Cardiac muscle cell (in vitro differentiated cells and primary cell): ENCODE data around the gene GTF2IRD1. TPM values are rescaled to one million over a fixed set of nuclear protein-coding genes. Genes with fewer than 3 reads are reported as not detected.
"Not testable (repeated sequence)": the region's sequence is repeated elsewhere in the genome, so short reads cannot be mapped to it uniquely, and the experiment has no call there.

ENCODE experiments used
- DNase-seq, 2 donors: peaks; one replicate each; pipeline versions ENCODE4 v3.0.0 to v3.0.0-alpha.2; 2010 to 2017; ENCODE audit warnings: low read depth in 1 of 2, low spot score in 1 of 2
- H3K27ac ChIP-seq: fragments of 200-600 bp; sonication (generic); 2 replicates; pipeline ENCODE4 v1.5.1; 2016
- H3K27me3 ChIP-seq: fragments of 200-600 bp; sonication (generic); 2 replicates; pipeline ENCODE4 v1.6.0; 2016; ENCODE audit warnings: control low read depth
- H3K36me3 ChIP-seq: fragments of 200-600 bp; sonication (generic); 2 replicates; pipeline ENCODE4 v1.5.1; 2016; ENCODE audit warnings: control low read depth
- H3K4me1 ChIP-seq: fragments of 200-600 bp; sonication (generic); 2 replicates; pipeline ENCODE4 v1.8.1; 2017; ENCODE audit warnings: low read depth, mild to moderate bottlenecking, mixed run types
- H3K4me3 ChIP-seq: fragments of 200-600 bp; sonication (generic); 2 replicates; pipeline ENCODE4 v1.5.1; 2016; ENCODE audit warnings: mild to moderate bottlenecking
- H3K9me3 ChIP-seq: fragments of 200-600 bp; sonication (generic); 2 replicates; pipeline ENCODE4 v1.5.1; 2017; ENCODE audit warnings: low read depth, mild to moderate bottlenecking, control low read depth
- polyA plus RNA-seq: library from polyadenylated mRNA; unstranded; fragments of >200 nt; fragmentation: Nextera tagmentation; extraction: Ambion mirVana; gene quantifications from 2 replicates; pipeline ENCODE4 v1.2.1, GENCODE V29; 2016
- total RNA-seq: library from RNA; depleted of rRNA; stranded (reverse); fragments of >200 nt; gene quantifications from 2 replicates; pipeline ENCODE4 v1.2.3, GENCODE V29; 2016
- TF ChIP-seq, protein P1 (sequence below): IDR thresholded peaks from 2 replicates; pipeline ENCODE4 v1.5.1; 2012; ENCODE audit warnings: low read depth, mild to moderate bottlenecking, low read length

The GTF2IRD1 gene
- total and polyA plus RNA-seq, 2 experiments from 2014 or later, result 29.6 to 51.4 TPM

DNA sequence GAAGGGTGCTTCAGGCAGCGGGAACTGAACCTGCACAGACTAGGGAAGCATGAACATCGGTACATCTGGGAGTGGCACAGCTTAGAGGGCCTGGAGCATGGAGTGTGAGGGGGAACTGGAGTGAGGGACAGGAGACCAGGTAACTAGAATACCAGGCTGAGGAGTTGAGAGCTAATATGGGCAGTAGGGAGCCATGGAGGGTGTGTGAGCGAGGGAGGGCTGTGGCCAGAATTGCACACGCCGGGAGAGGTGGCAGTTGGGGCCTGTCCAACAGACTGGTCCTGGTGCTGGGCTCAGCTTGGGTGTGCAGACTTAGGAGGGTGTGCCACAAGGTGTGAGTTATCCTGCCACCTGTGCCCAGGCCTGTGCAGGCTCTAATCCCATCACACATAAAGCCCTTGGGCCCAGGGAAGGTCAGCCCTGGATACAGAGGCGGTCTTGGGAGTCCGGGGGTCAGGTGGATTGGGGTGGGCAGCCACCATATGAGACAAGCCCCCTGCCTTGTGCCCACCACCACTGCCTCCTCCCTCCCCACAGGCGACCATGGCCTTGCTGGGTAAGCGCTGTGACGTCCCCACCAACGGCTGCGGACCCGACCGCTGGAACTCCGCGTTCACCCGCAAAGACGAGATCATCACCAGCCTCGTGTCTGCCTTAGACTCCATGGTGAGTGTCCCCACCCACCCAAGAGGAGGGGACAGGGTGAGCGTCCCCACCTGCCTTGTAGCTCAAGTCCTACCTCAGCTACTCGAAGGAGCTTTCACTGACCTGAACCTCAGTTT lies 54.0 kb downstream of the GTF2IRD1 start:
- Histone ChIP-seq H3K36me3 (peaks cover 3% of the 10 kb centered on the region), H3K4me3 (no peak overlapping the region), H3K4me1 (no peaks in the 10 kb centered on the region), H3K27ac (no peak overlapping the region), H3K9me3 (no peaks in the 10 kb centered on the region), H3K27me3 (no peaks in the 10 kb centered on the region)
- no peak for DNase-seq
- TF ChIP-seq, protein P1, sequence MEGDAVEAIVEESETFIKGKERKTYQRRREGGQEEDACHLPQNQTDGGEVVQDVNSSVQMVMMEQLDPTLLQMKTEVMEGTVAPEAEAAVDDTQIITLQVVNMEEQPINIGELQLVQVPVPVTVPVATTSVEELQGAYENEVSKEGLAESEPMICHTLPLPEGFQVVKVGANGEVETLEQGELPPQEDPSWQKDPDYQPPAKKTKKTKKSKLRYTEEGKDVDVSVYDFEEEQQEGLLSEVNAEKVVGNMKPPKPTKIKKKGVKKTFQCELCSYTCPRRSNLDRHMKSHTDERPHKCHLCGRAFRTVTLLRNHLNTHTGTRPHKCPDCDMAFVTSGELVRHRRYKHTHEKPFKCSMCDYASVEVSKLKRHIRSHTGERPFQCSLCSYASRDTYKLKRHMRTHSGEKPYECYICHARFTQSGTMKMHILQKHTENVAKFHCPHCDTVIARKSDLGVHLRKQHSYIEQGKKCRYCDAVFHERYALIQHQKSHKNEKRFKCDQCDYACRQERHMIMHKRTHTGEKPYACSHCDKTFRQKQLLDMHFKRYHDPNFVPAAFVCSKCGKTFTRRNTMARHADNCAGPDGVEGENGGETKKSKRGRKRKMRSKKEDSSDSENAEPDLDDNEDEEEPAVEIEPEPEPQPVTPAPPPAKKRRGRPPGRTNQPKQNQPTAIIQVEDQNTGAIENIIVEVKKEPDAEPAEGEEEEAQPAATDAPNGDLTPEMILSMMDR, result no peak

DNA sequence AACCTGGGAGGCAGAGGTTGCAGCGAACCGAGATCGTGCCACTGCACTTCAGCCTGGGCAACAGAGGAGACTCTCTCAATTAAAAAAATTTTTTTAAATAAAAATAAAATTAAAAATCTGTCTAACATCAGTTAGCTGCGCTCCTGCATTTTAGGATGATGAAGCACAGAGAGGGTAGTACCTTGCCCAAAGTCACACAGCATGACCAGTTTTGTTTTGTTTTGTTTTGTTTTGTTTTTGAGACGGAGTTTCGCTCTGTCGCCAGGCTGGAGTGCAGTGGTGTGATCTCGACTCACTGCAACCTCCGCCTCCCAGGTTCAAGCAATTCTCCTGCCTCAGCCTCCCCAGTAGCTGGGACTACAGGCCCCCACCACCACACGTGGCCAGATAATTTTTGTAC lies 55.7 kb downstream of the GTF2IRD1 start:
- H3K36me3 ChIP-seq, H3K4me3 ChIP-seq, H3K27me3 ChIP-seq, H3K27ac ChIP-seq, H3K9me3 ChIP-seq, H3K4me1 ChIP-seq, DNase-seq: not testable (repeated sequence)

DNA sequence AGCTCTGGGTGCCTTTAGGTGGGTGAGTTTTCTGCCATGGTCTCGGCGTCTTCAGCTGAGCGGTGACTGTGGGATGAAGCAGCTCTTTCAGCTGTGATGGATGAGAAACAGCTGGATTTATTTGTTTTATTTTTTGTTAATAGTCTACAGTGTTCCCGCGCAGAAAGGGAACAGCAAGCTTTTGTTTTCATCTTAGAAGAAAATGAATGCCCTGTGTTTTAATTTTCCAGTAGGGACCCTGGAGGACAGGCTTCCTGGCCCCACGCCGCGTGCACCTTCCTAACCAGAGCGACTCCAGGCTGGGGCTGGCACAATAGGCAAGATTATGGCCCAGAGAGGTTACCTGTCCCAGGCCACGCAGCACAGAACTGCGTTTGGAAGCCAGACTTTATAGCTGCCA lies 57.6 kb downstream of the GTF2IRD1 start:
- H3K36me3 ChIP-seq, result peaks cover 3% of the 10 kb centered on the region

DNA sequence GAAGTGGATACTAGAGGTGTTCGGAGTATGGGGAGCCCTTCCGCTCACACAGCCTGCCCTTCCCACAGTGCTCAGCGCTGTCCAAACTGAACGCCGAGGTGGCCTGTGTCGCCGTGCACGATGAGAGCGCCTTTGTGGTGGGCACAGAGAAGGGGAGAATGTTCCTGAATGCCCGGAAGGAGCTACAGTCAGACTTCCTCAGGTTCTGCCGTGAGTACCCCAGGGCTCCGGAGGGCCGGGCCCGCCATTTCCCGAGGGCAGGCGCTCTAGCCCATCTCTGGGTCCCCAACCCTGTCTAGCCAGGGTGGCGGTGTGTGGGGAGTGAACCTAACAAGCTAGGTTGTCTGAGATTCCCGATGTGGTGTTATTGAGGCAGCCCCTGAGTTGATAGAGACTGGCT lies 59.1 kb downstream of the GTF2IRD1 start:
- Histone ChIP-seq H3K36me3 (peaks cover 3% of the 10 kb centered on the region), H3K4me3 (no peak overlapping the region), H3K27ac (peak overlapping the region; percentile 48), H3K4me1 (peaks cover 13% of the 10 kb centered on the region), H3K27me3 (no peaks in the 10 kb centered on the region), H3K9me3 (no peaks in the 10 kb centered on the region)
- TF ChIP-seq, protein P1, result no peak
- DNase-seq, result no peak

More for the DNA sequence above, 57.6 kb downstream of the GTF2IRD1 start:
- no peaks in the 10 kb centered on the region for H3K9me3 ChIP-seq
- no peak for DNase-seq
- TF ChIP-seq, protein P1, result no peak
- no peaks in the 10 kb centered on the region for H3K27me3 ChIP-seq
- H3K4me3 ChIP-seq, result no peak overlapping the region
- no peak overlapping the region for H3K27ac ChIP-seq
- H3K4me1 ChIP-seq, result peaks cover 13% of the 10 kb centered on the region

DNA sequence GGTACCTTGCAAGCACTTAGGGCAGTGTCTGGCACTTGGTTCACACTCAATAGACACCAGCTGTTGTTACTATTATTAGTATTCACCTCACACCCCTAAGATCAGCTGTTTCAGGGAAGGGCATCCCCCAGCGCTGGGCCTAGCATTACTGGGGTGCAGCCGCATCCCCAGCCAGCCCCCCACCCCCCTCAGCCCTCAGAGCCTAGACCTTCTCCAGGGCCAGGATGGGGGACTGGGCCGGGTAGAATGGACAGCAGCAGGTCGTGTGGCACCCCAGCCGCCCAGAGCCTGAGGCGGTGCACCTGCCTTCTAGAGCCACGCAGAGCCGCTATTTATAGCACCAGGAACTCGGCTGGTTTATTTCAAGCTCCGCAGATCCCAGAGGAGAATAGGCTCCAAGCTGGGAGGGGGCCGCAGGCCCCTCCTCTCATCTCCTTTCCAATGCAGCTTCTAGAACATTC lies 60.5 kb downstream of the GTF2IRD1 start:
- peak overlapping the region; percentile 89 for H3K27ac ChIP-seq

DNA sequence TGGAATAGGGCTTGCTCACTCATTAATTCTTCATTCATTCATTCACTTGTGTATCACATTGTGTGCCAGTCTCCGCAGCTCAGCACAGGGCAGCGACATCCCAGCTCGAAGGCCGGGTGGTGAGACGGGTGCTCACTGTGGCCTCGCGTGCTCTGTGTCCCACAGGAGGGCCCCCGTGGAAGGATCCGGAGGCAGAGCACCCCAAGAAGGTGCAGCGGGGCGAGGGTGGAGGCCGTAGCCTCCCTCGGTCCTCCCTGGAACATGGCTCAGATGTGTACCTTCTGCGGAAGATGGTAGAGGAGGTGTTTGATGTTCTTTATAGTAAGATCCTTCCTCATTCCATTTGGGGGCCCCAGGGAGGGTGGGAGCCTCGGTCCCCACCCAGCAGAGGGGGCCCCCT lies 61.6 kb downstream of the GTF2IRD1 start:
- TF ChIP-seq, protein P1, result no peak

More for the DNA sequence above, 60.5 kb downstream of the GTF2IRD1 start:
- peaks cover 13% of the 10 kb centered on the region for H3K4me1 ChIP-seq
- H3K27me3 ChIP-seq, result no peaks in the 10 kb centered on the region
- peak in 1 of 2 donors; percentile 85 for DNase-seq
- no peaks in the 10 kb centered on the region for H3K9me3 ChIP-seq
- H3K36me3 ChIP-seq, result peaks cover 3% of the 10 kb centered on the region
- TF ChIP-seq, protein P1, result no peak
- no peak overlapping the region for H3K4me3 ChIP-seq

More for the DNA sequence above, 61.6 kb downstream of the GTF2IRD1 start:
- H3K27ac ChIP-seq, result no peak overlapping the region
- no peak for DNase-seq
- peaks cover 3% of the 10 kb centered on the region for H3K36me3 ChIP-seq
- H3K27me3 ChIP-seq, result no peaks in the 10 kb centered on the region
- no peak overlapping the region for H3K4me3 ChIP-seq
- peaks cover 13% of the 10 kb centered on the region for H3K4me1 ChIP-seq
- no peaks in the 10 kb centered on the region for H3K9me3 ChIP-seq
